HEK293 (cell line): Measurements from ENCODE around the gene ALOX15B.

Experiments
- CTCF ChIA-PET: fragments of 350-600 bp; formaldehyde crosslinking; extraction: SDS; loops from one replicate; lab custom pipeline; 2021; ENCODE audit warnings: antibody characterized with exemption; lab: Yijun Ruan, JAX
- POLR2A ChIA-PET: fragments of 300-600 bp; formaldehyde crosslinking; extraction: SDS; loops from one replicate; lab custom pipeline; 2020; ENCODE audit warnings: antibody characterized with exemption, inconsistent platforms; lab: Yijun Ruan, JAX
- H3K27ac ChIP-seq: fragments of 200-500 bp; sonication (Bioruptor generic); 2 replicates; pipeline ENCODE4 v1.5.1; 2014; ENCODE audit warnings: low read depth, low read length, control low read depth, inconsistent platforms; ENCODE audit errors: extremely low read depth
- H3K36me3 ChIP-seq, 2 experiments: fragments of 200-500 bp in 1 of 2; sonication (Bioruptor generic) in 1 of 2; 1 replicate in 1 of 2; 2 replicates in 1 of 2; pipeline ENCODE4 v1.5.1; 2014 to 2017; ENCODE audit warnings: inconsistent platforms in 2 of 2, low read length in 2 of 2; ENCODE audit not compliant: control insufficient read depth in 2 of 2, insufficient read depth in 1 of 2
- H3K4me1 ChIP-seq: fragments of 200-500 bp; sonication (Bioruptor generic); 2 replicates; pipeline ENCODE4 v1.5.1; 2014; ENCODE audit warnings: mild to moderate bottlenecking, low read length, inconsistent platforms; ENCODE audit not compliant: control insufficient read depth, insufficient read depth
- H3K4me3 ChIP-seq: 2 replicates; pipeline ENCODE4 v1.5.1; 2011; ENCODE audit warnings: low read depth, mild to moderate bottlenecking, control low read depth, low read length, moderate library complexity
- H3K9me3 ChIP-seq: fragments of 200-500 bp; sonication (Bioruptor generic); 2 replicates; pipeline ENCODE4 v1.5.1; 2014; ENCODE audit warnings: low read depth, low read length, inconsistent platforms; ENCODE audit not compliant: control insufficient read depth, insufficient read depth
- BCL11B ChIP-seq: fragments of 450-650 bp; formaldehyde crosslinking; IDR thresholded peaks from 2 replicates; pipeline ENCODE4 v1.5.1; 2016; ENCODE audit warnings: low read depth, missing biosample characterization, missing genetic modification characterization
- FEZF1 ChIP-seq: fragments of 450-650 bp; formaldehyde crosslinking; IDR thresholded peaks from 2 replicates; pipeline ENCODE4 v1.5.1; 2016; ENCODE audit warnings: missing biosample characterization, missing genetic modification characterization
- GLIS2 ChIP-seq: fragments of 450-650 bp; formaldehyde crosslinking; IDR thresholded peaks from 2 replicates; pipeline ENCODE4 v1.5.1; 2016; ENCODE audit warnings: missing biosample characterization, missing genetic modification characterization
- PATZ1 ChIP-seq: fragments of 450-650 bp; formaldehyde crosslinking; IDR thresholded peaks from 2 replicates; pipeline ENCODE4 v1.5.1; 2016; ENCODE audit warnings: missing biosample characterization, missing genetic modification characterization
- SALL2 ChIP-seq: fragments of 450-650 bp; formaldehyde crosslinking; IDR thresholded peaks from 2 replicates; pipeline ENCODE4 v1.5.0; 2017; ENCODE audit warnings: missing biosample characterization, mild to moderate bottlenecking, missing genetic modification characterization, borderline replicate concordance
- SCRT1 ChIP-seq: fragments of 450-650 bp; formaldehyde crosslinking; IDR thresholded peaks from 2 replicates; pipeline ENCODE4 v1.5.1; 2016; ENCODE audit warnings: missing biosample characterization, missing genetic modification characterization, borderline replicate concordance
- SCRT2 ChIP-seq: fragments of 450-650 bp; formaldehyde crosslinking; IDR thresholded peaks from 2 replicates; pipeline ENCODE4 v1.5.1; 2016; ENCODE audit warnings: missing biosample characterization, missing genetic modification characterization
- ZFP37 ChIP-seq: fragments of 450-650 bp; formaldehyde crosslinking; IDR thresholded peaks from 2 replicates; pipeline ENCODE4 v1.5.1; 2016; ENCODE audit warnings: missing biosample characterization, missing genetic modification characterization
- ZIC2 ChIP-seq: fragments of 450-650 bp; formaldehyde crosslinking; IDR thresholded peaks from 2 replicates; pipeline ENCODE4 v1.5.1; 2016; ENCODE audit warnings: missing biosample characterization, missing genetic modification characterization
- ZNF114 ChIP-seq: fragments of 450-650 bp; formaldehyde crosslinking; IDR thresholded peaks from 2 replicates; pipeline ENCODE4 v1.5.0; 2017; ENCODE audit warnings: missing biosample characterization, missing genetic modification characterization
- ZNF138 ChIP-seq: fragments of 450-650 bp; formaldehyde crosslinking; IDR thresholded peaks from 2 replicates; pipeline ENCODE4 v1.5.1; 2016; ENCODE audit warnings: missing biosample characterization, missing genetic modification characterization, borderline replicate concordance
- ZNF174 ChIP-seq: fragments of 450-650 bp; formaldehyde crosslinking; IDR thresholded peaks from 2 replicates; pipeline ENCODE4 v1.5.0; 2017; ENCODE audit warnings: missing biosample characterization, mild to moderate bottlenecking, missing genetic modification characterization
- ZNF175 ChIP-seq: fragments of 450-650 bp; formaldehyde crosslinking; IDR thresholded peaks from 2 replicates; pipeline ENCODE4 v1.5.1; 2016; ENCODE audit warnings: missing biosample characterization, missing genetic modification characterization
- ZNF184 ChIP-seq: fragments of 450-650 bp; IDR thresholded peaks from 2 replicates; pipeline ENCODE4 v1.5.1; 2018; ENCODE audit warnings: missing biosample characterization, mild to moderate bottlenecking, missing genetic modification characterization
- ZNF214 ChIP-seq: fragments of 450-650 bp; formaldehyde crosslinking; IDR thresholded peaks from 2 replicates; pipeline ENCODE4 v1.5.1; 2017; ENCODE audit warnings: missing biosample characterization, mild to moderate bottlenecking, missing genetic modification characterization, borderline replicate concordance
- ZNF341 ChIP-seq: fragments of 450-650 bp; formaldehyde crosslinking; IDR thresholded peaks from 2 replicates; pipeline ENCODE4; 2016; ENCODE audit warnings: low read depth, missing biosample characterization, missing genetic modification characterization
- ZNF529 ChIP-seq: fragments of 450-650 bp; formaldehyde crosslinking; IDR thresholded peaks from 2 replicates; pipeline ENCODE4 v1.5.1; 2017; ENCODE audit warnings: missing genetic modification characterization, missing biosample characterization; ENCODE audit not compliant: insufficient replicate concordance
- ZNF549 ChIP-seq: fragments of 450-650 bp; IDR thresholded peaks from 2 replicates; pipeline ENCODE4 v1.5.1; 2018; ENCODE audit warnings: missing biosample characterization, missing genetic modification characterization, mild to moderate bottlenecking, inconsistent platforms, moderate library complexity
- ZNF571 ChIP-seq: fragments of 450-650 bp; formaldehyde crosslinking; IDR thresholded peaks from 2 replicates; pipeline ENCODE4 v1.5.0; 2017; ENCODE audit warnings: missing biosample characterization, missing genetic modification characterization
- ZNF660 ChIP-seq: fragments of 450-650 bp; IDR thresholded peaks from 2 replicates; pipeline ENCODE4 v1.5.1; 2018; ENCODE audit warnings: missing biosample characterization, mild to moderate bottlenecking, missing genetic modification characterization
- ZNF747 ChIP-seq: fragments of 450-650 bp; formaldehyde crosslinking; IDR thresholded peaks from 2 replicates; pipeline ENCODE4 v1.5.1; 2016; ENCODE audit warnings: missing biosample characterization, missing genetic modification characterization
- ZNF785 ChIP-seq: fragments of 450-650 bp; formaldehyde crosslinking; IDR thresholded peaks from 2 replicates; pipeline ENCODE4 v1.5.1; 2016; ENCODE audit warnings: missing biosample characterization, missing genetic modification characterization
- TF ChIP-seq, protein P1 (sequence below): fragments of 450-650 bp; formaldehyde crosslinking; IDR thresholded peaks from 2 replicates; pipeline ENCODE4 v1.5.1; 2016; ENCODE audit warnings: missing biosample characterization, missing genetic modification characterization

ALOX15B gene

DNA sequence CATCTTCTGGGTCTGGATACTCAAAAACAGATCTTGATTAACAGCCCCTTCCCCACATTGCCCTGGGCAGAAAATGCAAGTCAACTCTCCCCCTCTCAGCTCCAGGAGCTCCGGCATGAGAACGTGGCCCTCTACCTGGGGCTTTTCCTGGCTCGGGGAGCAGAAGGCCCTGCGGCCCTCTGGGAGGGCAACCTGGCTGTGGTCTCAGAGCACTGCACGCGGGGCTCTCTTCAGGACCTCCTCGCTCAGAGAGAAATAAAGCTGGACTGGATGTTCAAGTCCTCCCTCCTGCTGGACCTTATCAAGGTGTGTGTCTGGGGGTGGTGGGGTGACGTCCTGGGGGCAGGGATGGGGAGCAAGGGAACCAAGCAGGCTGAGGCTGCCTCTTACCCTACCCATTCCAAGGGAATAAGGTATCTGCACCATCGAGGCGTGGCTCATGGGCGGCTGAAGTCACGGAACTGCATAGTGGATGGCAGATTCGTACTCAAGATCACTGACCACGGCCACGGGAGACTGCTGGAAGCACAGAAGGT lies 26.7 kb upstream of the ALOX15B start (continued):
- TF ChIP-seq, protein P1, sequence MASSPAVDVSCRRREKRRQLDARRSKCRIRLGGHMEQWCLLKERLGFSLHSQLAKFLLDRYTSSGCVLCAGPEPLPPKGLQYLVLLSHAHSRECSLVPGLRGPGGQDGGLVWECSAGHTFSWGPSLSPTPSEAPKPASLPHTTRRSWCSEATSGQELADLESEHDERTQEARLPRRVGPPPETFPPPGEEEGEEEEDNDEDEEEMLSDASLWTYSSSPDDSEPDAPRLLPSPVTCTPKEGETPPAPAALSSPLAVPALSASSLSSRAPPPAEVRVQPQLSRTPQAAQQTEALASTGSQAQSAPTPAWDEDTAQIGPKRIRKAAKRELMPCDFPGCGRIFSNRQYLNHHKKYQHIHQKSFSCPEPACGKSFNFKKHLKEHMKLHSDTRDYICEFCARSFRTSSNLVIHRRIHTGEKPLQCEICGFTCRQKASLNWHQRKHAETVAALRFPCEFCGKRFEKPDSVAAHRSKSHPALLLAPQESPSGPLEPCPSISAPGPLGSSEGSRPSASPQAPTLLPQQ (tag by site-specific recombination) = no peak
- TF ChIP-seq ZNF747 (tag by site-specific recombination) (no peak), ZNF114 (no peak), ZNF341 (tag by site-specific recombination) (no peak), ZNF175 (tag by site-specific recombination) (no peak), ZIC2 (tag by site-specific recombination) (no peak), ZNF571 (tag by site-specific recombination) (no peak)

DNA sequence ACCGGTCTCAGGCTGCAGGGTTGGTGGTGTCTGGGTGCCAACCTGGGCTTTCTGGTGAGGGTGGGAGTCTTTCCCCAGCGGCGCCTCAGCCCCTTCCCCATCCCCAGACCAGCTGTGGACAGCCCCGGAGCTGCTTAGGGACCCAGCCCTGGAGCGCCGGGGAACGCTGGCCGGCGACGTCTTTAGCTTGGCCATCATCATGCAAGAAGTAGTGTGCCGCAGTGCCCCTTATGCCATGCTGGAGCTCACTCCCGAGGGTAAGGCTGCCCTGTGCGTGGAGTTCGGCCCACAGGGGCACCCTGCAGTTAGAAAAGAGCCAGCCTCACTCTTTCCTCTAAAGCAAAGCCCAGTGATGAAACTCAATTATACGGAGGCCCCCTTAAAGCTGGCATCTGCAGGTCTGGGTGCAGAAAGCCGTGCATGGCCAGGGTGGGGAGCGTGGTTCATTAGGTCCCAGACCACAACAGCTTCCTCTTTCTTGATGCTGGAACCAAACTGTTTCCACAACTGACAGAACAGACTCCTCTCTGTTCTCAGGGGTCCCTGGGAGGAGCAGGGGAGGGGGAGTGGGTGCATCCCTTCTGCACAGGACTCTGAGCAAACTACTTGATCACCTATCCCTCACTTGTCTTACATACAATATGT lies 25.7 kb upstream of the ALOX15B start:
- no peaks in the 10 kb centered on the region for H3K9me3 ChIP-seq
- no peaks in the 10 kb centered on the region for H3K4me1 ChIP-seq
- TF ChIP-seq ZNF529 (tag by site-specific recombination) (no peak), FEZF1 (tag by site-specific recombination) (no peak)
- TF ChIP-seq, all 188 proteins: peak for 0
- Histone ChIP-seq H3K27ac (no peak overlapping the region), H3K36me3 (no peaks in the 10 kb centered on the region), H3K4me3 (no peak overlapping the region)
- CTCF ChIA-PET = interaction anchor here (0.8 to 5.6 kb wide), 3 partner anchors 23 to 44 kb away, joined by 5 to 32 read pairs (median 5); no protein-coding TSS in a partner anchor
- POLR2A ChIA-PET = no interaction called here

DNA sequence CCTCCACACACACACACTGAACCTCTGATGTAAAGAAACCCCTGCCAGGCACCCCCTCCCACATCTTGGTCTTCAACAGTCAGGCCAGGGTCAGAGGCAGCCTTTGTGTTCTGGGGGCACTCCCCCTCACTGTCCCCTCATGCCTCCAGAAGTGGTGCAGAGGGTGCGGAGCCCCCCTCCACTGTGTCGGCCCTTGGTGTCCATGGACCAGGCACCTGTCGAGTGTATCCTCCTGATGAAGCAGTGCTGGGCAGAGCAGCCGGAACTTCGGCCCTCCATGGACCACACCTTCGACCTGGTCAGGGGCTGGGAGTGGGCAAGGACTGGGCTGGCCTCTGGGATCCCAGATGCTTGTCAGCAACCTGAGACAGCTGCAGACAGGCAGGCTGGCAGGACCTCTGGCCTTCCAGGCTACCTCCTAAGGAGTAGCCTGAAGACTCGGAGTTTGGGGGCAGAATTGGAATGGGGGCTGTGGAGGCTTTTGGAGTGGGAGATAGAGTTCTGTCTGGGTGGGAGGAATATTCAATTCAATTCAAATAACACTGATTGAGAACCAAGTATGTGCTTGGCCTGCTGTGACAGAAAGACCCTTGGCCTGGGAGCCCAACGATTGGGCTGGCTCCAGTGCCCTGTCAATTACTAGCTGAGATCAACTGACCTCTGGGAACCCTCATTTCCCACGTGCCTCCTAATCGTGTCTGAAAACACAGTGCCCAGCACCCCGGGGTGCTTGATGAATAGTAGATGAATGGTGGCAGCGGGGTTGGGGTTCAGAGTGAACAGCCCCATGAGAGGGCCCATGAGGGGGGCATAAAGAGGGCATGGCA lies 24.9 kb upstream of the ALOX15B start:
- POLR2A ChIA-PET = interaction anchor here (0.6 kb wide), 1 partner anchor 73 kb away, joined by 3 read pairs; no protein-coding TSS in a partner anchor
- no peaks in the 10 kb centered on the region for H3K4me1 ChIP-seq
- H3K36me3 ChIP-seq = no peaks in the 10 kb centered on the region
- CTCF ChIA-PET = interaction anchor here (0.8 to 4.1 kb wide), 5 partner anchors 17 to 43 kb away, joined by 4 to 18 read pairs (median 5); no protein-coding TSS in a partner anchor
- TF ChIP-seq PATZ1 (tag by site-specific recombination) (no peak), ZNF660 (tag by site-specific recombination) (no peak), ZNF138 (no peak), ZNF174 (tag by site-specific recombination) (no peak), BCL11B (tag by site-specific recombination) (no peak), SCRT2 (tag by site-specific recombination) (peak; percentile 85), ZNF785 (tag by site-specific recombination) (no peak), SCRT1 (peak; percentile 71; the same call in 1 of the 2 replicates), ZNF214 (tag by site-specific recombination) (no peak), ZNF184 (tag by site-specific recombination) (no peak), GLIS2 (tag by site-specific recombination) (no peak), ZNF549 (tag by site-specific recombination) (no peak), SALL2 (tag by site-specific recombination) (no peak), ZFP37 (tag by site-specific recombination) (no peak)
- no peak overlapping the region for H3K4me3 ChIP-seq
- no peaks in the 10 kb centered on the region for H3K9me3 ChIP-seq
- no peak overlapping the region for H3K27ac ChIP-seq
